ENCODE measurements around the gene FGD1. TPM values are rescaled to one million over a fixed set of nuclear protein-coding genes. Genes with fewer than 3 reads are reported as not detected.

FGD1 gene
- total RNA-seq, 1 experiment from 2014 or later, result not detected

DNA sequence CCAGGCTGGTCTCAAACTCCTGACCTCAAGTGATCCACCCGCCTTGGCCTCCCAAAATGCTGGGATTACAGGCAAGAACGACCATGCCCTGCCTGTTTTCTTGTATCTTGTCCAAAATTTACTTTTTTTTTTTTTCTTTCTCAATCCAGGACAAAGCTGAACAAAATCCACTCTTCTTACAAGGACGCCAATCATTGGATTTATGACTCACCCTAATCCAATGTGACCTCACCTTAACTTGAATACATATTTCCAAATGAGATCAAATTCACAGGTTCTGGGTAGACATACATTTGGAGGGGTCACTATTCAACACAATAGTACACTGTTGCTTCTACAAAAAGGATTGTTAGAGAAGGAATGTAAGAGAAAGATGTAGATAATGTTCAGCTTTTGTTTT lies 73.9 kb downstream of the FGD1 start:
- no peak overlapping the region for H3K4me3 ChIP-seq (ENCODE audit: low read length)
- no peaks in the 10 kb centered on the region for H3K4me1 ChIP-seq (ENCODE audit: low read length)
- no peaks in the 10 kb centered on the region for H3K79me2 ChIP-seq (ENCODE audit: low read length)
- H3K9ac ChIP-seq (ENCODE audit: low read length), result no peak overlapping the region
- H3K4me2 ChIP-seq (ENCODE audit: low read depth, low read length, poor library complexity, severe bottlenecking), result no peak overlapping the region
- H3K27me3 ChIP-seq (ENCODE audit: low read length), result no peaks in the 10 kb centered on the region
- H3K27ac ChIP-seq (ENCODE audit: low read length), result no peak overlapping the region
- H2AFZ ChIP-seq (ENCODE audit: low read length), result no peak overlapping the region
- H4K20me1 ChIP-seq (ENCODE audit: insufficient read depth, low read depth, low read length), result no peaks in the 10 kb centered on the region
- no peaks in the 10 kb centered on the region for H3K9me2 ChIP-seq (replicated peaks; ENCODE audit: insufficient read depth, low read length)
- no peaks in the 10 kb centered on the region for H3K9me3 ChIP-seq (ENCODE audit: low read length)
- no peak for DNase-seq
- no peaks in the 10 kb centered on the region for H3K36me3 ChIP-seq (ENCODE audit: insufficient read depth, low read length)

DNA sequence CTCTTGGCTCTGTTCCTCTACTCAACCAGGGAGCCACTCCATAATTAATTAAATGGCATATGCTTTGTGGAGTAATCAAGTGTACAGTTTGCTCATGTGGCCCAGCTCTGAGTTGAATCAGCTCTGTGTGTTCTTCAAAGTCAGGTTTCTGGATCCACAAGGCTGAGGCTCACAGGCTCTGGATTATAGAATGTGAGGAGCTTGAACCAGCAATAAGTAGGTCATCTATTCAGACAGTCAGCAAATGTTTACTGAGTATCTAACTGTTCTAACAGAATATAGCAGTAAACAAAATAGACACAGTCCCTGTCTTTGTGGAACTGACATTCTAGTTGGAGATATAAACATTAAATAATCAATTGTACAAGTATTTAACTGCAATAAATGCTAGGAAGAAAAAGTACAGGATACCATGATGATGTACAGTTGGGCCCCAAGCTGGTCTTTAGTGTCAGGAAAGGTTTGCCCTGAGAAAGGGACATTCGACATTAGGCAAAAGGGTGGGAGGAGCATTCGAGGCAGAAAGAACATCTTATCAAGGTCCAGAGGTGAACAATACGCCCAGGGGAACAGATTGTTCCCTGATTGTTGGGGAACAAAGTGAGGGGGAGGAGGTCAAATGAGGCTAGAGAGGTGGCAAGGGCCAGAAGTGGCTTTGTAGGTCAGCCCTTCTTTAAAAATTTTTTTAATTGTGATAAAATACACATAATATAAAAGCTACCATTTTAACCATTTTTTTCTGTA lies 76.3 kb downstream of the FGD1 start:
- Histone ChIP-seq H3K27ac (ENCODE audit: low read length) (no peak overlapping the region), H3K79me2 (ENCODE audit: low read length) (no peaks in the 10 kb centered on the region)

DNA sequence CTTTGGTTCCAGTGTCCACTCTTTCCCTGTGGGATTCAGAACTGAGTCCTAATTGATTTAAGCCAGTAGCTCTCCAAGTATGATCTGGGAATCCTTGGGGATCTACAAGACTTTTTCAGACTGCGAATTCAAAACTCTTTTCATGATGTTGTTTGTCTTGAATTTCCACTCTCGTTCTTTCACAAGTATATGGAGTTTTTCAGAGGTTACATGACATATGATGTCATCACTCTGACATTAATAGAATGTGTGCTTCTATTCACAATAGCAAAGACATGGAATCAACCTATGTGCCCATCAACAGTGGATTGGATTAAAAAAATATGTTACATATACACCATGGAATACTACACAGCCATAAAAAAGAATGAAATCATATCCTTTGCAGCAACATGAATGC lies 79.1 kb downstream of the FGD1 start:
- Histone ChIP-seq H3K9ac (ENCODE audit: low read length) (no peak overlapping the region), H3K9me2 (replicated peaks; ENCODE audit: insufficient read depth, low read length) (no peaks in the 10 kb centered on the region), H2AFZ (ENCODE audit: low read length) (no peak overlapping the region), H3K4me3 (ENCODE audit: low read length) (no peak overlapping the region), H3K4me1 (ENCODE audit: low read length) (no peaks in the 10 kb centered on the region), H4K20me1 (ENCODE audit: insufficient read depth, low read depth, low read length) (no peaks in the 10 kb centered on the region), H3K36me3 (ENCODE audit: insufficient read depth, low read length) (no peaks in the 10 kb centered on the region), H3K27me3 (ENCODE audit: low read length) (no peaks in the 10 kb centered on the region), H3K79me2 (ENCODE audit: low read length) (no peaks in the 10 kb centered on the region), H3K27ac (ENCODE audit: low read length) (no peak overlapping the region), H3K4me2 (ENCODE audit: low read depth, low read length, poor library complexity, severe bottlenecking) (no peak overlapping the region), H3K9me3 (ENCODE audit: low read length) (no peaks in the 10 kb centered on the region)
- DNase-seq, result no peak

More for the DNA sequence above, 76.3 kb downstream of the FGD1 start:
- Histone ChIP-seq H4K20me1 (ENCODE audit: insufficient read depth, low read depth, low read length) (no peaks in the 10 kb centered on the region), H3K9ac (ENCODE audit: low read length) (no peak overlapping the region), H3K4me2 (ENCODE audit: low read depth, low read length, poor library complexity, severe bottlenecking) (no peak overlapping the region), H3K9me3 (ENCODE audit: low read length) (no peaks in the 10 kb centered on the region), H3K4me1 (ENCODE audit: low read length) (no peaks in the 10 kb centered on the region), H3K9me2 (replicated peaks; ENCODE audit: insufficient read depth, low read length) (no peaks in the 10 kb centered on the region), H2AFZ (ENCODE audit: low read length) (no peak overlapping the region), H3K36me3 (ENCODE audit: insufficient read depth, low read length) (no peaks in the 10 kb centered on the region), H3K27me3 (ENCODE audit: low read length) (no peaks in the 10 kb centered on the region), H3K4me3 (ENCODE audit: low read length) (no peak overlapping the region)
- DNase-seq, result no peak

DNA sequence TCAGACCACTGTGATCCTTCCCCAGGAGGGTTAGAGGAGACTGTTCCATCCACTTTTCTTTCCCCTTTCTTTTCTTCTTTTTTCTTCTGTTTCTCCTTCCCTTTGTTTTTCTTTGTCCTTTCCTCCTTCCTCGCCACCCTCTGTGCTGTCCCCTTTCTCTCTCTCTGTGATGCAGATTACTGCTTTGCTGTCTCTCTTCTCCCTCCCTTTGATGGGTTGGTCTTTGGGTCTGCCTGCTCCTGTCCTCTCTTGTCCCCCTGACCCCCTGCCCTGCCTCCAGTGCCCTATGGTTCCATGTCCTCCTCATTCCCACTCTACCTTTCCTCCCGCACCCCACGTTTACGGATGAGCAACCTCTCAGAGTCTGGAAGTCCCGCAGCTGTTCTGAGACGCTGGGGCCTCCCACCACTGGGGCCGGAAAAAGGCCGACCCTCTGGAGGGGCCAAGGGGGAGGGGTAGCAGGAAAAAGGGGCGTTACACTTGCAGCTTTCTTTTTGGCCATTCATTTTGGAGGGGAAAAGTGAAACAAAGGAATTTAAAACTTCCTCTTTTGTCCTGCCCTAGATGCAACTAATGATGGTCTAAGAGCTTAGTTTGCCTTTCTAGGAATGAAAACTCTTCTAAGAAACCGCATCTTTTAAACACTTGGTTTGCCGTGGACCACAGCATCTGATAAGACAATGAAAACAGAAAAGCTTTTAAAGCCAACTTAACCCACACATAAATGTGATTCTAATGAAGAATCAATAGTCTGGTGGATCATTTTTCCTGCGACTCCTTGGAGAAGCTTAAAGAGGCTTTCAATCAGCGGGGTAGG lies 80.3 kb downstream of the FGD1 start:
- Histone ChIP-seq H3K79me2 (ENCODE audit: low read length) (no peaks in the 10 kb centered on the region), H3K9ac (ENCODE audit: low read length) (no peak overlapping the region), H3K4me2 (ENCODE audit: low read depth, low read length, poor library complexity, severe bottlenecking) (no peak overlapping the region), H3K27ac (ENCODE audit: low read length) (no peak overlapping the region), H3K9me3 (ENCODE audit: low read length) (no peaks in the 10 kb centered on the region), H3K9me2 (replicated peaks; ENCODE audit: insufficient read depth, low read length) (no peaks in the 10 kb centered on the region), H3K27me3 (ENCODE audit: low read length) (no peaks in the 10 kb centered on the region), H4K20me1 (ENCODE audit: insufficient read depth, low read depth, low read length) (no peaks in the 10 kb centered on the region), H2AFZ (ENCODE audit: low read length) (no peak overlapping the region), H3K4me1 (ENCODE audit: low read length) (no peaks in the 10 kb centered on the region), H3K36me3 (ENCODE audit: insufficient read depth, low read length) (no peaks in the 10 kb centered on the region), H3K4me3 (ENCODE audit: low read length) (no peak overlapping the region)
- no peak for DNase-seq

DNA sequence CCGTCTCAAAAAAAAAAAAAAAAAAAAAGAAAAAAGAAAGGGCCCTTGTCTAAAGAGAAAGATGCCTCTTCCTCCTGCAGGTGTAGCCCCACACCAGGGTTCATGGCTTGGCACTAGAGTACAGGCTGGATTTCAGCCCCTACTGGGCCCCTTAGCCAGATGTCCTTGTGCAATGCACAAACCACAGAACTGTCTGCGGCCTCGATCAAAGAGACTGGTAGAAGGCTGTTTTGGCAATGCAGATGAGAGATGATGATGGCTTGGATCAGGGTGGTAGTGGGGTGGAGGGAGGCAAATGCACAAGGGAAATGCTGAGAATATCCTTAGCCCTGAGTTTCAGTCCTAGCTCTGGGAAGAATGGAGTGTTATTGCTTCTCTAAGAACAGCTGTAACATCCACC lies 82.3 kb downstream of the FGD1 start:
- H3K36me3 ChIP-seq (ENCODE audit: insufficient read depth, low read length), result no peaks in the 10 kb centered on the region
- no peak overlapping the region for H2AFZ ChIP-seq (ENCODE audit: low read length)
- no peak overlapping the region for H3K4me2 ChIP-seq (ENCODE audit: low read depth, low read length, poor library complexity, severe bottlenecking)
- no peak overlapping the region for H3K4me3 ChIP-seq (ENCODE audit: low read length)
- H3K4me1 ChIP-seq (ENCODE audit: low read length), result no peaks in the 10 kb centered on the region
- no peaks in the 10 kb centered on the region for H3K79me2 ChIP-seq (ENCODE audit: low read length)
- no peaks in the 10 kb centered on the region for H3K9me2 ChIP-seq (replicated peaks; ENCODE audit: insufficient read depth, low read length)
- H3K9me3 ChIP-seq (ENCODE audit: low read length), result no peaks in the 10 kb centered on the region
- H4K20me1 ChIP-seq (ENCODE audit: insufficient read depth, low read depth, low read length), result no peaks in the 10 kb centered on the region
- H3K9ac ChIP-seq (ENCODE audit: low read length), result no peak overlapping the region
- no peak overlapping the region for H3K27ac ChIP-seq (ENCODE audit: low read length)
- DNase-seq, result no peak
- H3K27me3 ChIP-seq (ENCODE audit: low read length), result no peaks in the 10 kb centered on the region

DNA sequence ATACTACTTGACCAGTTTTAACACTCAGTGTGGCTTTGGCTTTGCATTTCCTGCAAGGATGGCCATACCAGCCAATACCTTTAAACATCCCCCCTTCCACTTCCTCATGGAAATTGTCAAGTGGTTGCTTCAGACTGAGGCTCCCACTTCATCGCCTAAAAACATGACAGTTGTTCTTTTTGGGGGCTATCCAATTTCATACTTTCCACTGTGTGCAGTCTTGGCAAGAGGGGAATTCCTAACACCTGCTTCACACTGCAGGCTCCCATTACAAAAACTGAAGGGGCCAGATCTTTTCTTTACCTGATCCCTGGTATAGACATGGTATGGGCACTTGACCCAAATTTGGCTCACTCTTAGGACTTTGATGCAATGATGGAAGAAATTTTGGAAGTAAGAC lies 84.3 kb downstream of the FGD1 start:
- no peak overlapping the region for H3K27ac ChIP-seq (ENCODE audit: low read length)

DNA sequence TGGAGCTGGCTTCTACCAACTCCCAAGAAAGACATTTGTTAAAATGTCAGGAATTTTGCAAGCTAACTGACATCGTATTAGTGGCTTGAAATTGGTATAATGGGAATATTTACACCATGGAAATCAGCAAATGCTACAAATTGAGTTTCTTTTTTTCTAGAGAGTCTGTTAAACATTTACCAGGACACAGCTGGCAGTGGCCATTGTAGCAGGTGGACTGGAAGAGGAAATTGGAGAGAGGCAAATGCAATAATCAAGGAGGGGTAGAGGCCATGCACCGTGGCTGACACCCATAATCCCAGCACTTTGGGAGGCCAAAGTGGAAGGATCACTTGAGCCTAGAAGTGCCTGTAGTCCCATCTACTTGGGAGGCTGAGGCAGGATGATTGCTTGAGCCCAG lies 88.8 kb downstream of the FGD1 start:
- Histone ChIP-seq H3K4me2 (ENCODE audit: low read depth, low read length, poor library complexity, severe bottlenecking) (no peak overlapping the region), H3K79me2 (ENCODE audit: low read length) (no peaks in the 10 kb centered on the region), H3K36me3 (ENCODE audit: insufficient read depth, low read length) (no peaks in the 10 kb centered on the region), H3K4me1 (ENCODE audit: low read length) (no peaks in the 10 kb centered on the region), H3K9me3 (ENCODE audit: low read length) (no peaks in the 10 kb centered on the region), H2AFZ (ENCODE audit: low read length) (no peak overlapping the region), H3K9me2 (replicated peaks; ENCODE audit: insufficient read depth, low read length) (no peaks in the 10 kb centered on the region), H4K20me1 (ENCODE audit: insufficient read depth, low read depth, low read length) (no peaks in the 10 kb centered on the region), H3K27ac (ENCODE audit: low read length) (no peak overlapping the region), H3K9ac (ENCODE audit: low read length) (no peak overlapping the region), H3K27me3 (ENCODE audit: low read length) (no peaks in the 10 kb centered on the region), H3K4me3 (ENCODE audit: low read length) (no peak overlapping the region)
- no peak for DNase-seq

More for the DNA sequence above, 84.3 kb downstream of the FGD1 start:
- Histone ChIP-seq H3K36me3 (ENCODE audit: insufficient read depth, low read length) (no peaks in the 10 kb centered on the region), H3K27me3 (ENCODE audit: low read length) (no peaks in the 10 kb centered on the region), H3K4me2 (ENCODE audit: low read depth, low read length, poor library complexity, severe bottlenecking) (no peak overlapping the region), H3K9me2 (replicated peaks; ENCODE audit: insufficient read depth, low read length) (no peaks in the 10 kb centered on the region), H3K9ac (ENCODE audit: low read length) (no peak overlapping the region), H2AFZ (ENCODE audit: low read length) (no peak overlapping the region), H3K4me1 (ENCODE audit: low read length) (no peaks in the 10 kb centered on the region), H3K9me3 (ENCODE audit: low read length) (no peaks in the 10 kb centered on the region), H3K79me2 (ENCODE audit: low read length) (no peaks in the 10 kb centered on the region), H3K4me3 (ENCODE audit: low read length) (no peak overlapping the region), H4K20me1 (ENCODE audit: insufficient read depth, low read depth, low read length) (no peaks in the 10 kb centered on the region)
- no peak for DNase-seq

DNA sequence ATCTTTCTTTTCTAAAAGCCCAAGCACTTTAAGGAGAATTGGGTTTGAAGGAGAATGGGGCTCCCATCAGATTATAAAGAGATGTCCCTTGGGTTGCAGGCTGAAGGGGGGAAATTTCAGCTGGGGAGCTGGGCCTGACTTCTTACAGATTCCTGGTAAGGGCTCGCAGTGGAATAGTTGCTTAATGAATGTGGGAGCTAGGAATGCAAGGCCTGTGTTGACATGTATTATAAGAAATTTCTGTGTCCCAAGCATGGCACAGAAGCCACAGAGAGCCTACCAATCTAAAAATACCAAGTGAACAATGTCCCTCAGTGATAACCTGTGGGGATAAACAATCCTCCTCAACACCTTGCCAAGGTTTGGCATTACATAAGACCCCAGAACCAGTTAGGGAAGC lies 98.9 kb downstream of the FGD1 start:
- H3K9me3 ChIP-seq (ENCODE audit: low read length), result no peaks in the 10 kb centered on the region

More for the DNA sequence above, 98.9 kb downstream of the FGD1 start:
- no peaks in the 10 kb centered on the region for H3K79me2 ChIP-seq (ENCODE audit: low read length)
- H3K27ac ChIP-seq (ENCODE audit: low read length), result no peak overlapping the region
- no peak overlapping the region for H3K9ac ChIP-seq (ENCODE audit: low read length)
- no peaks in the 10 kb centered on the region for H3K9me2 ChIP-seq (replicated peaks; ENCODE audit: insufficient read depth, low read length)
- no peak overlapping the region for H2AFZ ChIP-seq (ENCODE audit: low read length)
- no peak overlapping the region for H3K4me3 ChIP-seq (ENCODE audit: low read length)
- no peaks in the 10 kb centered on the region for H3K4me1 ChIP-seq (ENCODE audit: low read length)
- DNase-seq, result no peak
- H4K20me1 ChIP-seq (ENCODE audit: insufficient read depth, low read depth, low read length), result no peaks in the 10 kb centered on the region
- H3K4me2 ChIP-seq (ENCODE audit: low read depth, low read length, poor library complexity, severe bottlenecking), result no peak overlapping the region
- H3K27me3 ChIP-seq (ENCODE audit: low read length), result no peaks in the 10 kb centered on the region
- no peaks in the 10 kb centered on the region for H3K36me3 ChIP-seq (ENCODE audit: insufficient read depth, low read length)

Measured in Karpas-422 (cell line).